Fibroblast of skin of right quadriceps (primary cell): ENCODE measurements around the gene DDX25.
"Not testable (repeated sequence)": the region's sequence is repeated elsewhere in the genome, so short reads cannot be mapped to it uniquely, and the experiment has no call there.

ENCODE experiments used
- DNase-seq: peaks from one replicate; pipeline ENCODE4 v3.0.0-alpha.2; 2013

Gene DDX25

DNA sequence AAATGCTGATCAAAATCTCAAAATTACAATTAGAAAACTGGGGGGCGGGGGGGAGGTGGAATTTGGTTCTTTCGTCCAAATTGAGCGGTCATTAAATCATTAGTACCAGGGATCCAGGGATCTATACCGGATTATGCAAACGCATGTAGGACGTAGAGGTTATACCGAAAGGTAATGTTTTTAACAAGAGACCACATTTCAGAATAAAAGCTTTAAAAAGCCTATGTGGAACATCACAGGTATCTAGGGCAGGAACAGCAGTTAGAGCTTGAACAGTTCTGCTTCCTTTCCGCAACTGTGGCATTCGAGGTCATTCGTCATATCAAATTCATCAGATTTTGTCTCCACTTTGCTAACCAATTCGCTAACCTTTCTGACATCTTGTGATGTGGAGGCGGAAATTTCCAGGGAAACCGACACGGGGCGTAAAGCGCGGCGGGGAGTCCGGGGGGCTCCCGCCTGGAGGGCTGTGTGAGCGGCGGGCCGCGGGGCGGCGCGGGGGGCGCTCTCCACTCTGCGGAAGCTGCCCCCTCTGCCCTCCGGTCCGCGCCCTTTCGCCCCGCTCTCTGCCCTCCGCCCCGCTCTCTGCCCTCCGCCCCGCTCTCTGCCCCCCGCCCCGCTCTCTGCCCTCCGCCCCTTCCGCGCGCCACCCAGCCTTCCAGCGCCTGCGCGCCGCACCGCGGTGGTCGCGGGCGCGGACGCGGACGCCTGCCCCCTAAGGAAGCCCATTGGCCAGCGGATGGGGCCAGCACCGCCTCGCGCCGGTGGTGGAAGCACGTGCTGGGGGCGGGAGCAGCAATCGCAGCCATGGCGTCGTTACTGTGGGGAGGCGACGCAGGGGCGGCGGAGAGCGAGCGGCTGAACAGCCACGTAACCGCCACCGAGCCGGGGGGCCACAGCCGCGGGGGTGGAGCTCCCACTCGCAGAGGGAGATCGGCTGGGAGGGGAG lies at the start of gene DDX25:
TSS of gene DDX25 (plus strand) at position 798 of the 949 bp plus-strand sequence. CDS start at position 808, 10 bp downstream.
- DNase-seq: no peak

- not testable (repeated sequence) for DNase-seq
These were observed 46.6 kb upstream of the DDX25 start for GRCh38 chr11:125857670-125858069.

- DNase-seq: not testable (repeated sequence)
These were observed 41.5 kb upstream of the DDX25 start for GRCh38 chr11:125862786-125863185.

DNA sequence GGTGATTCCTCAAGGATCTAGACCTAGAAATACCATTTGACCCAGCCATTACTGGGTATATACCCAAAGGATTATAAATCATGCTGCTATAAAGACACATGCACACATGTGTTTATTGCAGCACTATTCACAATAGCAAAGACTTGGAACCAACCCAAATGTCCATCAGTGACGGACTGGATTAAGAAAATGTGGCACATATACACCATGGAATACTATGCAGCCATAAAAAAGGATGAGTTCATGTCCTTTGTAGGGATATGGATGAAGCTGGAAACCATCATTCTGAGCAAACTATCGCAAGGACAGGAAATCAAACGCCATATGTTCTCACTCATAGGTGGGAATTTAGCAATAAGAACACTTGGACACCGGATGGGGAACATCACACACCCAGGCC lies 39.0 kb upstream of the DDX25 start:
- DNase-seq: not testable (repeated sequence)

- no peak for DNase-seq
These were observed 34.8 kb upstream of the DDX25 start for GRCh38 chr11:125869521-125869920.

DNA sequence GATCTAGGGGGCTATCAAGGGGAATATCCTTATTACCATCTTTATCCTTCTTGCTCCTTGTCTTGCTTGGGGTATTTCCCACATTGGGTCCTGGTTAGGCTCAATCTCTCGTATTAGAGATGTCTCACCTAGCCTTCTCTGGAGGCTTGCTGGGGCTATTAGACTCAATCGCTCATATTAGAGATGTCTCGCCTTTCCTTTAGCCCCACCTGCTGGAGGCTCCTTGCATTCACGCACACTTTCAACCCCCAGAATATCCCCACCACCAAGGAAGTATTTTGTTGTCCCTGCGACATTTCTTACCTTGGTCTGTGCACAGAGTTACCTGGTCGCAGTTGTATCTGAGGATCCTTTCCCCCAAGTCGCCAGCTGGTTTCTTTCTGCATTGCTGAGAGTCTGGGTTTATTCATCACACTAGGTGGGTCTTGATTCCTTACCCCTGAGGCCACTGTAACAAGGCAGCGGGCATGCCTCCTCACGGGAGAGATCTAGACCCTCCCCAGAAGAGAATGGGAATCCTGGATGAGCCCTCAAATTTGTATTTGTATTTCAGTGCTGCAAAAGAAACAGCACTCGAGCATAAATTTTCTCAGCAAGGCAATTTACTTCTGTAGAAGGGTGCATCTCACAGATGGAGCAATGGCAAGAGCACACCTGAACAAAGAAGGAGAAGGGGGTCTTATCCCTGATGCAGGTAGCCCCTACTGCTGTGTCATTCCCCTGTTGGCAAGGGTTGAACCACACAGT lies 32.7 kb upstream of the DDX25 start:
- DNase-seq: peak; percentile 11

- DNase-seq: no peak
These were observed 32.2 kb upstream of the DDX25 start for GRCh38 chr11:125872138-125872491.

DNA sequence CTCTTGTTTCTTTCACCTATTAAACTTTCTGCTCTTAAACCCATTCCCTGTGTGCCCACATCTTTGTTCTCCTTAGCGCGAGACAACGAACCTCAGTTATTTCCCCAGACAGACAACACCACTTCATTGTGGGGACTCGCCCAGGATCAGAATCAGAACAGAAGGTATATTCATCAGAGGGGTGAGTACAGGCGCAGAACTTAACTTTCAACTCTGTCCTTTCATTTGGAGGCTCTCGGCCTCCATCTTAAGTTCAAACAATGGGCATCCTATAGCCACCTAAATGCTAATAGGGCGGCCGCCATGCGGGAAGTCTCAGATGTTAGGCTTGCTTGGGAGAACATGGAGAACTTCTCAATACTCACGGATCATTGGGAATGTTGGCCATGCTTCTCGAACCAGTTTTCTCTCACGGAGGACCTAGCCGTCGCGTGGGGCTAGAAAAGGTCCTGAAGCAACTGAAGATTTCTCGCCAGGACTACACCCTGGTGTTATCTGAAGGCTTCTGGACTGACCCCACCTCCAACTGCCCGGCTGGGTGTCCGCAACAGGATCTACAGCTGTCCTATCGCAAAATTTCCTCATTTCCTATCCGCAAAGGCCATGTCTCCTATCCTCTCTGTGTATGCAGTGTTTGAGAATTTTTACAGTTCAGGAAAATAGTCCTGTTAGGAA lies 30.3 kb upstream of the DDX25 start:
- no peak for DNase-seq

GRCh38 chr11:125874556-125875124 lies 29.7 kb upstream of the DDX25 start:
- peak; percentile 60 for DNase-seq

DNA sequence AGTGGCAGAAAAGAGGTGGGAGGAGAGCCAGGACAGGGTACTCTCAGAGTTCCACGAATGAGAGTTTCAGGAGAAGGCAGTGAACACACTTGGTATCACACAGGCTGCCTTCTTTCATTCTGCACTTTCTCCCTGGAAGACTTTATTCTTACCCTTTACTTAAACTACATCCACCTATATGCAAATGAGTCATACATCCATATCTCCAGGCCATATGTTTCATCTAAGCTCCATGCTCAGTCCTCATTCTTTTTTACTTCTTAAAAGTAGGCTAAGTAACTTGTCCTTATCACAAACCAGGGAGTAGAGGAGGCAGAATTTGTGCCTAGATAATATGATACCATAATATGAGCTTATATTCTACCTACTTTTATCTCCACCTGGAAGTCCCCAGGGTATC lies 23.0 kb upstream of the DDX25 start:
- no peak for DNase-seq

GRCh38 chr11:125883375-125883774 lies 20.9 kb upstream of the DDX25 start:
- no peak for DNase-seq

DNA sequence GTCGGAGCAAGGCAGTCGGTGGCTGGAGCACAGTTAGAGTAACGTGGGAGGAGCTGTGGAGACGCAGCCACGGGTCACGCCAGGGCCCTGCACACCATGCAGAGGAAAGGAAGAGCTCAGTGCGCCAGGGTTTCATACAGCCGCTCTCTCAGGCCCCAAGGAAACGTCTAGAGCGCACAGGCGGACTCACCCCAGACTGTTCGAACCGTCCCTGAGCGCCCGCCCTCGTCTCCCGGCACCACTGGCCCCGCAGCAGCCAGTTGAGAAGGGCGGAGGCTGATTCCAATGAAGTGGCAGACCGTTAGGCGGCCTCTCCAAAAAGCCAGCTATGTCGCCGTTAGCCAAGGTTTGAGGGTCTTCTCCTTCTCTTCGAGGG lies 17.3 kb upstream of the DDX25 start:
- DNase-seq: no peak

- peak; percentile 96 for DNase-seq
These were observed 16.7 kb upstream of the DDX25 start, which contains the start of gene HYLS1 for GRCh38 chr11:125887373-125888324. Gene HYLS1 (plus strand): TSS chr11:125887668. CDS start chr11:125899369, 11,701 bp downstream.

DNA sequence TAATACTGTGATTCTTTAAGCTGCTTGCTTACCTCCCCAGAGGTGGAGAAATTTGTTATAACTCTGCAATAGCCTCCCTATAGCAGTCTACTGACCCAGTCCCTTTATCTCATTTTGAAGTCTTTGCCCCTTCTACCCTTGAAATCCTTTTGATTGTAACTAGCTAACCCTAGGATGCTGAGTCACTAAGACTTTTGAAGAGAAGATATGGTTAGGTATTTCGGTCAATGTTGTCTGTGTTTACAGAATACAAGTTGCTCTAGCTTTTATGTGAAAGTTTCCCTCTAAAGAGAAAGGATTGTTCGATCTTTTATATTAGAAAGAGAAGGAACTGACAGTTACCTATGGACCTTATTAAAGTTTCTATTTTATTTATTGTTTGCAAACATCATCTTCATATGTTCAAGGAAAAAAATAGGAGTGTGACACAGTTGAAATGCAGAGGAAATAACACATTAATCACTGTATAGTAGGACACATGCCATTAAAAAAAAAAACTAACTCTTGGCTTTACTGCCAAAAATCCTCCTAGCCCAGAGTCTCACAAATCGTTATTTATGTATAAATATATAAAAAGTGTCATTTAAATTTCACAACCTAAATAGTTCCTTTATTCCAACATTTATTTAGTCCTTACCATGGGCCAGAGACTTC lies 13.7 kb upstream of the DDX25 start:
- DNase-seq: no peak

DNA sequence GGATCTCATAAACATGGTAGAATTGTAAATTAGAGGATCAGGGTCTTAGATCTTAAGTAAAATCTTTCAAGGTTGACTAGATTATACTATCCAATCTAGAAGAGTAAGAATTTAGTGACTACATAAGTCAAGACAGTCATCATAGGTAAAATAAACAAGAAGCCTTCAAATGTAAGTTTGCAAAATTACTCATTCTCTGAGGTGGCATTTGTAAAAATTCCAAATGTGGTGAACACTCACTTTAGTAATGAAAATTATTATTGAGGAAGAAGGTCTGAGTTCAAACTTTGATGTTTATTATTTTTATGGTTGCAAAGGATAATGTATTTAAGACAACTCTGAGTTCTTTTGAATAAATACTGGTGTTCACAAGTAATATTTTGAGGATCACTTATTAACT lies 12.2 kb upstream of the DDX25 start:
- peak; percentile 45 for DNase-seq

GRCh38 chr11:125892994-125893393 lies 11.3 kb upstream of the DDX25 start:
- no peak for DNase-seq

DNA sequence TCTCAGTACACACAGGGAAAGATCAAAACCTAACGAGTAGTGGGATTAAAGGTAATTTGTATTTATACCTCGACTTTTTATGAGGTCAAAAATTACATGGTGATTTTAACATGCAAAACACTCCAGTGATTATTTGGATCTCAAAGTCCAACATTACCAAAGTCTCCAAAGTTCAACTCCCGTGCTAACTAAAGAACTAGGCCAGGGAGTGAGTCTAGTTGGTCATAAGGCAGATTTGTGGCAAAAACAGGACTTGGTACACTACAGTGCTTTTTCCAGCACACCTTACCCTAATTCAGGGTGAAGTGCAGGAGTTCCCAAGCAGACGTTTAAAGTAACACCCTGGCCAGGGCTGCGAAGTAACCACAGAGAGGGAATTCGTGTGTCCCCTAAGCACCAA lies 2.4 kb upstream of the DDX25 start:
- no peak for DNase-seq

DNA sequence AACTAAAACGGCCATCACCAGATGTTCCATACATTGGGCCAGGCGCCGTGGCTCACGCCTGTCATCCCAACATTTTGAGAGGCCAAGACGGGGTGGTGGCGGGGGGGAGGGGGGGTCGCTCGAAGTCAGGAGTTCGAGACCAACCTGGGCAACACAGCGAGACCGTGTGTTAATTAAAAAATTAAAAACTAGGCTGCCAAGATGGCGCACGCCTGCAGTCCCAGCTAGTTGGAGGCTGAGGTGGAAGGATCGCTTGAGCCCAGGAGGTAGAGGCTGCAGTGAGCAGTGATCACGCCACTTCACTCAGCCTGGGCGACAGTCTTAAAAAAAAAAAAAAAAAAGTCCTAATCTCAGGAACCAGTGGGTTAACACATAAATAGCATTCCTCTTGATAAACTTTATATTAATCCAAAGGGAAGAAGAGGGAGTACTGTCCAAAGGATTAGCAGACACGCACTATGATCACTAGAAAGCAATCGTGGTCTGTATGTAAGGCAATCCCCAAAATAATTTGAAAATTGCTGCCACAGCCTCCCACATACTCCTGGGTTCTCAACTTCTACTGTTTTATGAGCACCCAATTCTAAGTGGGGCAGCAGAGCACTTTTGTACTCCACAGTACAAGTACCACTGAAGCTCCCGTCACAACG lies 1.9 kb upstream of the DDX25 start:
- no peak for DNase-seq

DNA sequence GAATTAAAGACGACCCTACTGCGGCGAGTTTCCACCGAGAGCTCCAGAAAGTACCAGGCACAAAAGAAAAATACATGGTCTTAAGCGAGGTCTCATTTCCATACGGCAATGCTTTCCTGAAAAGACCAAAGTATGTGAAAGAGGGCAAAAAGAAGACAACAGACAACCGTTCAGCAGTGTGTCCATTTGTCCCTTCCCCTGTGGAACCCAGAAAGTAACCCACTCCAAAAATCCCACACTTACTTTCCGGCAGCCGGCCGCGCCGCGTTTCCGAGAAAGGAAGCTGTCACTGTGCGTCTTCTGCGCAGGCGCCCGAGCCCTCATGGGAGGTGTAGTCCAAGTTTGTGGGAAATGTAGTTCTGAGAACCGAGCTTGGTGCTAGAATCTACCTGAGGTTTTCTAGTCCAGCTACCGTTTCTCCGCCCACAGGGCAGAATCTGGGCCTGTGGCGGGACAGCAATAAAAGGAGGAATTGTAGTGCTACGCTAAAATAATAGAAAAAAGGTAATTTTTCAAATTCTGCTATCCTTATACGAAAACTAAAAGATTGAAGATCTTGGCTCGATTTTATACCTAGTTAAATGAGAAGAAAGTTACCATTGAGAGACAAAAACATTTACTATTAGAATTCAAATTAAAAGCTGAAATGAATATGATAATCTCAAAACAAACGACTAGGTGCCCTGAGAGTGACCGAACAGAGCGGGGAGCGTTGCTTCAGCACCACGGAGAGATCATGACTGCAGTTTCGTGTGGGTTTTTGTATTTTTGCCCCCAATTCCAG lies 1.2 kb upstream of the DDX25 start, which contains the start of gene PUS3:
TSS of gene PUS3 (minus strand) at position 280 of the 784 bp plus-strand sequence. CDS start 6,922 bp downstream, outside the sequence.
- DNase-seq: peak; percentile 72

- no peak for DNase-seq
These were observed 370 bp downstream of the DDX25 start for GRCh38 chr11:125904678-125905077.
